AG09319 (cell line): ENCODE measurements around the gene PHKA2.
"Not testable (repeated sequence)": the region's sequence is repeated elsewhere in the genome, so short reads cannot be mapped to it uniquely, and the experiment has no call there.

Experiments
- DNase-seq: peaks from one replicate; pipeline ENCODE4 v3.0.0-alpha.2; 2010; ENCODE audit warnings: low read depth; ENCODE audit errors: extremely low read depth
- CTCF ChIP-seq: IDR thresholded peaks from 2 replicates; pipeline ENCODE4 v1.5.1; 2011; ENCODE audit warnings: low read depth, mild to moderate bottlenecking, inconsistent platforms, low read length, moderate library complexity

PHKA2 gene

GRCh38 chrX:18994713-18995112 is 10.8 kb upstream of the PHKA2 start:
- peak; percentile 39 for DNase-seq
- no peak for TF ChIP-seq CTCF

- TF ChIP-seq CTCF: no peak
- no peak for DNase-seq
These were observed 8.9 kb upstream of the PHKA2 start for GRCh38 chrX:18992829-18993228.

- DNase-seq: no peak
- TF ChIP-seq CTCF: no peak
These were observed 1.2 kb upstream of the PHKA2 start for GRCh38 chrX:18985186-18985435.

- TF ChIP-seq CTCF: peak; percentile 47
- DNase-seq: peak; percentile 27
These were observed 669 bp upstream of the PHKA2 start for GRCh38 chrX:18984381-18985185.

GRCh38 chrX:18981124-18981807 is 2.6 kb downstream of the PHKA2 start:
- no peak for TF ChIP-seq CTCF
- no peak for DNase-seq

- DNase-seq: not testable (repeated sequence)
These were observed 3.7 kb downstream of the PHKA2 start for GRCh38 chrX:18980262-18980661.

GRCh38 chrX:18974993-18975392 is 8.9 kb downstream of the PHKA2 start:
- no peak for DNase-seq
- no peak for TF ChIP-seq CTCF

- DNase-seq: no peak
- no peak for TF ChIP-seq CTCF
These were observed 10.3 kb downstream of the PHKA2 start for GRCh38 chrX:18973527-18974192.
